Measurements from ENCODE around the gene EPO.

The EPO gene

DNA sequence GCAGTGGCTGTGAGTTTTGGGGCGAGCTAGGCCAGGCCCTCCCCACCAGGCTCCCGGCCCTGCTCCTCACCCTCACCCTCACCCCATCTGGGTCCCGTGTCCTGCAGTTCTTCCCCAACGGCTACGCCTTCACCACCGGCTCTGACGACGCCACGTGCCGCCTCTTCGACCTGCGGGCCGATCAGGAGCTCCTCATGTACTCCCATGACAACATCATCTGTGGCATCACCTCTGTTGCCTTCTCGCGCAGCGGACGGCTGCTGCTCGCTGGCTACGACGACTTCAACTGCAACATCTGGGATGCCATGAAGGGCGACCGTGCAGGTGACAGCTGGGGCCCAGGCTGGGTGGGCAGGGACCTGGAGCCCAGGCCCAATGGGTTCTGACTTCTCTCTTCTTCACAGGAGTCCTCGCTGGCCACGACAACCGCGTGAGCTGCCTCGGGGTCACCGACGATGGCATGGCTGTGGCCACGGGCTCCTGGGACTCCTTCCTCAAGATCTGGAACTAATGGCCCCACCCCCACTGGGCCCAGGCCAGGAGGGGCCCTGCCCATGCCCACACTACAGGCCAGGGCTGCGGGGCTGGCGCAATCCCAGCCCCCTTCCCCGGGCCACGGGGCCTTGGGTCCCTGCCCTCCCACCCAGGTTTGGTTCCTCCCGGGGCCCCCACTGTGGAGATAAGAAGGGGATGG, 41.8 kb upstream of the EPO start:
- Histone ChIP-seq H3K27me3 (replicated peaks; ENCODE audit: control insufficient read depth, insufficient read depth, low read length) (no peaks in the 10 kb centered on the region), H3K4me1 (ENCODE audit: control insufficient read depth, insufficient read depth, low read length) (peaks cover 28% of the 10 kb centered on the region), H3K4me3 (ENCODE audit: low read length) (no peak overlapping the region), H3K9me3 (ENCODE audit: control insufficient read depth, low read length) (no peaks in the 10 kb centered on the region), H3K36me3 (ENCODE audit: control insufficient read depth, insufficient read depth, low read length, severe bottlenecking) (peaks cover 53% of the 10 kb centered on the region), H3K9ac (ENCODE audit: low read length) (no peak overlapping the region)
- no peak for DNase-seq (ENCODE audit: low read depth)

DNA sequence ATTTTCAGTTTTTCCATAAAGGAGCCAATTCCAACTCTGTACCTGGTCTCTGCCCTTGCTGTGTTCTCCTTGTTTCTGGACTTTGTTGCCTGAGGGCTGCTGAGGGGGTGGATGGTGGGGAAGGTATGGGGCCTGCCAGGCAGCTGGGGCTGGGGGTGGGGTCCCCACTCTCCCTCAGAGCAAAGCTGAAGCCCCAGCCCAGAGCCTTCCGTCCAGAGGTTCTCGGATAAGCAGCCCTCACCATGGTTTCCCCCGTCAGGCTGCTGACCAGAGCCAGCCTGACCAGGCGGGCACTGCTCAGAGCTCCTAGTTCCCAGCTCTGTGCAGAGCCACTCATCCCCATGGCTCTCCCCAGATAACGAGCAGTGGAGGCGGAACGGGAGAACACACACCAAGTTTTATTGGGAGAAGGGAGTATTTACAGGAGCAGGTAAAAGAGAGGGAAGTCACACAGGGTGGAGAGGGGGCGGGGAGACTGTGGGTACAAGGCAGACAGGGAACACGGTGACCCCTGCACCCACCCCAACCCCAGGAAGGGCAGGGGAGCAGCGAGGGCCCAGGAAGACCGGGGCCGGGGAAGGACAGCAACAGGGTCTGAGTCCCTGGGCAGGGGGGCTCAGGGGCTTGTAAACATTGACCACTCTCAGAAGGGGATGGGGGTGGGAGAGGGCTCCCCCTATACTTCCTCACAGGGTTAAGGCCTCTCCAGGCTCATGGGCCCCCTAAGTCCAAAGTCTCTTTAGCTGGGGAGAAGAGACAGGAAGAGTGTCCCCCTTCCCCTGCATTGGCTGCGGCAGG, 40.9 kb upstream of the EPO start:
- peak overlapping the region; percentile 64 for H3K9ac ChIP-seq (ENCODE audit: low read length)
- no peak overlapping the region for H3K4me3 ChIP-seq (ENCODE audit: low read length)
- H3K36me3 ChIP-seq (ENCODE audit: control insufficient read depth, insufficient read depth, low read length, severe bottlenecking): peaks cover 59% of the 10 kb centered on the region
- no peaks in the 10 kb centered on the region for H3K9me3 ChIP-seq (ENCODE audit: control insufficient read depth, low read length)
- H3K4me1 ChIP-seq (ENCODE audit: control insufficient read depth, insufficient read depth, low read length): peaks cover 28% of the 10 kb centered on the region
- no peaks in the 10 kb centered on the region for H3K27me3 ChIP-seq (replicated peaks; ENCODE audit: control insufficient read depth, insufficient read depth, low read length)
- DNase-seq (ENCODE audit: low read depth): no peak

DNA sequence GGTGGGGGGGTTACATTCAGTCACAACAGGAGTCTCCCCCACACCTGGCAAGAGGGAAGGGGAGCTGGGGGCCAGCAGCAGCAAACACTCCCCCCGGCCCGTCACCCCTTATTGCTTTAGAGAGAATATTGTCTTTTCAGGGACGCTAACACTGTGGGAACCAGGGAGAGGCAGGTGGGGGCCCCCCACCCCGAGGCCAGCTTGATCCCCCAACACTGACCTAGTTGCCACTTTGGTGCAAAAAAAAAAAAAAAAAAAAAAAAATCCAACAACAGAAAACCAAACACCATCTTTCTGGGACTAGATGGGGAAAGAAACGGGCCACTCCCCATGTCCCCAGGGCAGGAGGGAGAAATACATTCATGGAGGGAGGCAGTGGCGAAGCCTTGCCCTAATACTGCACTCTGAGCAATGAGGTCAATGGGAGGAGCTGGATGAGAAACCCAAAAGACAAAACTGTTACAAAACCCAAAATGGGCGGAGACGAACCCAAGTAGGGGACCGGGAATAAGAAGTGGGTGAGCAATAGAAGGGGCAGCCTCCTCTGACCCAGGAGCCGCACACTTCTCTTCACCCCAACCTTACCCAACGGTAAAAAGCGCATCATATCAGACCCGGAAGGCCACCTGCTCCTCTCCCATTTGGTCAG, 40.2 kb upstream of the EPO start:
- Histone ChIP-seq H3K4me1 (ENCODE audit: control insufficient read depth, insufficient read depth, low read length) (peaks cover 28% of the 10 kb centered on the region), H3K9ac (ENCODE audit: low read length) (peak overlapping the region; percentile 64), H3K9me3 (ENCODE audit: control insufficient read depth, low read length) (no peaks in the 10 kb centered on the region), H3K27me3 (replicated peaks; ENCODE audit: control insufficient read depth, insufficient read depth, low read length) (no peaks in the 10 kb centered on the region), H3K4me3 (ENCODE audit: low read length) (no peak overlapping the region), H3K36me3 (ENCODE audit: control insufficient read depth, insufficient read depth, low read length, severe bottlenecking) (peaks cover 66% of the 10 kb centered on the region)
- no peak for DNase-seq (ENCODE audit: low read depth)

DNA sequence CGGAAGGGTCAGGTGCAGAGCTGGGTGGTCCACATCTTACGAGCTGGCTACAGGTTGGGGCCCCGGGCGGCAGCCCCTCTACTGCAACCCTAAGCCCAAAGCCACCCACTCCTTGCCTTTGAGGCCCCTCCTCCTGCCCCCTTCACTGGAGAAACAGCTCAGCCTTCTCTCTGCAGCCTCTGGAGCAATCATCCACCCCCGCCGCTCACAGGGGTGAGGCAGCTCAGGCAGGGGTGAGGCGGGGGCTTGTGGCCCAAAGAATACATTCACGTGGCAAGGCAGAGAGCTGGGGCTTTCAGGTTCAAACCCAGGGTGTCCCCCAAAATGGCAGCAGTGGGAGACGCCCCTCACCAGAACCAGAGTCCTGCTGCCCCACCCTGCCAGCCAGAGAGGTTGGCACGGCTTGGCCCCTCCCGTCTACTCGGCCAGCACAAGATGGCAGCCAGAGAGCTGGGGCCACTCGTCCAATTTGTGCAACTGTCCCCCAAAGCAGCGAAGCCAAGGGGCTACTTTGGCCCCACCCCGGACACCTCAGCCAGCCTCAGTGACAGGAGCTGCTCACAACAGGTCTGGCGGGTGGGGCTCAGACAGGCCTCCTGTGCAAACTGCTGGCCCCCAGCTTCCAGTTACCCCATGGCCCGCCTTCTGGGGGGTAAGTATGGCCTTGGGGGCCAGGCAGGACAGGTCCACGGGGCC, 39.5 kb upstream of the EPO start:
- DNase-seq (ENCODE audit: low read depth): no peak
- H3K9me3 ChIP-seq (ENCODE audit: control insufficient read depth, low read length): no peaks in the 10 kb centered on the region
- peaks cover 28% of the 10 kb centered on the region for H3K4me1 ChIP-seq (ENCODE audit: control insufficient read depth, insufficient read depth, low read length)
- H3K27me3 ChIP-seq (replicated peaks; ENCODE audit: control insufficient read depth, insufficient read depth, low read length): no peaks in the 10 kb centered on the region
- no peak overlapping the region for H3K4me3 ChIP-seq (ENCODE audit: low read length)
- peaks cover 73% of the 10 kb centered on the region for H3K36me3 ChIP-seq (ENCODE audit: control insufficient read depth, insufficient read depth, low read length, severe bottlenecking)
- peak overlapping the region; percentile 31 for H3K9ac ChIP-seq (ENCODE audit: low read length)

DNA sequence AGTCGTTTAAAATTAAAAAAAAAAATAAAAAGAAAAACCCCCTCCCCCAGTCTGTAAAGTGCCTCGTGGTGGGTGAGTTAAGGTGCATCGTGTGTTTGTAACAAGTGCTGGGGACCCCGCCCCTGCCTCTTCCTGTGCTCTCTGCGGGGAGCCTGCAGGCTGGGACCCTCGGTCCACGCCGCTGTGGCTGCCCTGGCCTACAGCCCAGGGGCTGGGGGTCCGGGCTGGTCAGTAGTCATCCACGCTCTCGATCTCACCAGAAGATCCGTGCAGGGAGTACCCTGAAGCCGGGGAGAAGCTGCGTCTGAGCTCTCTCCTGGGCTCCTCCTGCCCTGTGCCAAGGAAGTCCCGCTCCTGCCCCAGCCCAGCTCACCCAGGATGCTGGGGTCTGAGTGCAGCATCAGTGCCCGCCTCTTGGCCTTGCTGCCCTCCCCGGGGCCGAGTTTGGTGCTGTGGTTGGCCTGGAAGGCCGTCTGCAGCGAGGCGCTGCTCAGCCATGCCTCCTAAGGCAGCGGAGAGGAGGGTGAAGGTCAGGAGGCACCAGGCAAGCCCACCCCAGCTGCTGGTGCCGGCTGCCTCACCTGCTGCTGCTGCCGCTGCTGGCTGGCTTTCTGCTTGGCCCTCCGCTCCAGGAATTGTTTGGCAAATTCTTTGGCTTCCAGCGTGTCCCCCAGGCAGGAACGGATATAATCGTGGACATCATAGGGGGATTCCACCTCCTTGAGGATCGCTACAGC, 38.6 kb upstream of the EPO start:
- H3K27me3 ChIP-seq (replicated peaks; ENCODE audit: control insufficient read depth, insufficient read depth, low read length): no peaks in the 10 kb centered on the region
- H3K4me1 ChIP-seq (ENCODE audit: control insufficient read depth, insufficient read depth, low read length): peaks cover 24% of the 10 kb centered on the region
- H3K4me3 ChIP-seq (ENCODE audit: low read length): no peak overlapping the region
- H3K36me3 ChIP-seq (ENCODE audit: control insufficient read depth, insufficient read depth, low read length, severe bottlenecking): peaks cover 76% of the 10 kb centered on the region
- H3K9ac ChIP-seq (ENCODE audit: low read length): no peak overlapping the region
- no peaks in the 10 kb centered on the region for H3K9me3 ChIP-seq (ENCODE audit: control insufficient read depth, low read length)
- DNase-seq (ENCODE audit: low read depth): no peak

DNA sequence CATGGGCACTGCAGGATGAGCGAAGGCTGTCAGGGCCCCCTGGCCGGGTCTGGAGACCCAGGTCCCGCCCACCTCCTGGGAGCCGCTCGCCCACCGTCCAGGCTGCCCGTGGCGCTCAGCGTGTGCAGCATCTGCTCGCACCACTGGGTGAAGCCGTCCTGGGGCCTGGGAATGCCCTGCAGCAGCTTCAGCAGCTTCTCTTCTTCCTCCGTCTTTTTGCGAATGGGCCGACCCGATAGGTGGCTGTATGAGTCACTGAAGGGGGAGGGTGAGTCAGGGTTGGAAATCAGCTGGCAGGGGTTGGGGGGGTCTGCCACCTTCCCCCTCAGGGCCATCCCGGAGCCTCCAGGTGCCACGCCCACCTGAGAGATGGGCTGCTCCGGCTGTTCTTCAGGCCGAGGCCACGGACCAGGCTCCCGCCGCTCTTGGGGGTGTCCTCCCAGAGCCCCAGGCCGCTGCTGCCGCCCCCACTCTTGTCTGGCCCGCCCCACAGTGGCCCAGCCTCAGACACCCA, 38.0 kb upstream of the EPO start:
- Histone ChIP-seq H3K9me3 (ENCODE audit: control insufficient read depth, low read length) (no peaks in the 10 kb centered on the region), H3K4me3 (ENCODE audit: low read length) (no peak overlapping the region), H3K9ac (ENCODE audit: low read length) (no peak overlapping the region), H3K27me3 (replicated peaks; ENCODE audit: control insufficient read depth, insufficient read depth, low read length) (no peaks in the 10 kb centered on the region), H3K4me1 (ENCODE audit: control insufficient read depth, insufficient read depth, low read length) (peaks cover 23% of the 10 kb centered on the region), H3K36me3 (ENCODE audit: control insufficient read depth, insufficient read depth, low read length, severe bottlenecking) (peaks cover 76% of the 10 kb centered on the region)
- no peak for DNase-seq (ENCODE audit: low read depth)

DNA sequence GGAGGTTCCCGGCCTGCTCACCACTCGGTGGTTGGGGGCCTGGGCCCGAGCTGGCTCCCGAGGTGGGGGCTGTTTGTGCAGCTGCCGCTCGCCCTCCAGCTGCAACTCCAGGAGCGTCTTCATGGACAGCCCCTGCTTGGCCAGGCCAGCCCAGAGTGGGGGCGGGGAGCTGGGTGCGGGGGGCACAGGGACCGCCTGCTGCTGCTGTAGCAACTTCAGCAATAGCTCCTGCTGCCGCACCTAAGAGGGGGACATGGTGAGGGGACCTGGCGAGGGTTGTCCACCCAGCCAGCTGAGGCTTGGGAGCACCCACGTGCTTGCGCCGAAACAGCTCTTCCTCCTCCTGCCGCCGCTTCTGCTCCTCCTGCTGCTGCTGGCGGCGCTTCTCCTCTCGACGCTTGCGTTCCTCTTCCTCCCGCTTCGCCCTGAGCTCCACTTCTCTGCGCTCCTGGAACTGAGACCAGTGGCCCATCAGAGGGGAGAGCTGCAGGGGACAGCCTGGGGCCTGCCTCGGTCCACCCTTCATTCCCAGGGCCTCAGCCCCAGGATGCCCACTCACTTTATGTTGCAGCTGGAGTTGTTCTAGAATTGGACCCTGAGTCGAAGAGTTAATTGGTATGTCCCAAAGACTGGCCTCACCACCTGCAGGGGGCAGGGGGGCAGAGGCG, 37.1 kb upstream of the EPO start:
- DNase-seq (ENCODE audit: low read depth): no peak
- no peak overlapping the region for H3K9ac ChIP-seq (ENCODE audit: low read length)
- H3K36me3 ChIP-seq (ENCODE audit: control insufficient read depth, insufficient read depth, low read length, severe bottlenecking): peaks cover 69% of the 10 kb centered on the region
- no peaks in the 10 kb centered on the region for H3K9me3 ChIP-seq (ENCODE audit: control insufficient read depth, low read length)
- peaks cover 27% of the 10 kb centered on the region for H3K4me1 ChIP-seq (ENCODE audit: control insufficient read depth, insufficient read depth, low read length)
- H3K4me3 ChIP-seq (ENCODE audit: low read length): no peak overlapping the region
- H3K27me3 ChIP-seq (replicated peaks; ENCODE audit: control insufficient read depth, insufficient read depth, low read length): no peaks in the 10 kb centered on the region

DNA sequence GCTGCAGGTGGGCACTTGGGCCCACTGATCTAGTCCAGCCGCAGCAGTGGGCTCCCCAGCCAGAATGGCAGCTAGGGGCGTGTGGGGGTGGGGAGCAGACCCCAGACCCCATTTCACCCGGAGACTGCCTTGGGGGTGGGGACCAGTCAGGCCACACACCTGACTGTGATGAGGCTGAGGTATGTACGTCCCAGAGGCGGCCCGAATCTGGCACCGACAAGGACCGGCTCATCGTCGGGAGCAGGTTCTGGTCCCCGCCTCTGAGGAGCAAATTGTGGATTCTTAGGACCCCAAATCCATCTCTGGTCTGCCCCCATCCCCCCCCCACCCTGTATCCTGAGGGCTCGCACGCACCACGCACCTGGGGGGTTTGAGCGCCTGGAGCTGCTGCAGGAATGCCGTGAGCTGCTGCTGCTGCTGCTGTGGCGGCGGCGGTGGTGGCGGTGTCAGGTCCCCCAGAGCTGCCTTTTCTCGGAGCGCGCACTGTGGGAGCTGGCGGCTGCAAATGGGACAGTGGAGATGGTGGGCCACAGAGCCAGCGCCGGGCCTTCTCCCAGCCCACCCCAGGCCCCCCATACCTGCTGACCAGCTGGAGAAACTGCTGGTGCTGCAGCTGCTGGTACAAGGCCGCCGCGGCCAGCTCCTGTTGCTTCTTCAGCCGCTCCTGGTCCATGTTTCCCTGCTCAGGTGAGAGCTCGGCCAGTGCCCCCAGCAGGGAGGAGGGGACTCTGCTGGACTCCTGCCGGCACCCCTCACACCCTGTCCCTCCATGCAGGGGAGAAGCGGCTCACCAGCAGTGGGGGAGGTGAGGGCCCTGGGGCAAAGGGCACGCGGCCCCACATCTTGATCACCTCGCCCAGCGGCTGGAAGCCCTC, 36.4 kb upstream of the EPO start:
- no peaks in the 10 kb centered on the region for H3K9me3 ChIP-seq (ENCODE audit: control insufficient read depth, low read length)
- peaks cover 64% of the 10 kb centered on the region for H3K36me3 ChIP-seq (ENCODE audit: control insufficient read depth, insufficient read depth, low read length, severe bottlenecking)
- no peaks in the 10 kb centered on the region for H3K27me3 ChIP-seq (replicated peaks; ENCODE audit: control insufficient read depth, insufficient read depth, low read length)
- H3K4me3 ChIP-seq (ENCODE audit: low read length): no peak overlapping the region
- no peak for DNase-seq (ENCODE audit: low read depth)
- no peak overlapping the region for H3K9ac ChIP-seq (ENCODE audit: low read length)
- H3K4me1 ChIP-seq (ENCODE audit: control insufficient read depth, insufficient read depth, low read length): peaks cover 25% of the 10 kb centered on the region

DNA sequence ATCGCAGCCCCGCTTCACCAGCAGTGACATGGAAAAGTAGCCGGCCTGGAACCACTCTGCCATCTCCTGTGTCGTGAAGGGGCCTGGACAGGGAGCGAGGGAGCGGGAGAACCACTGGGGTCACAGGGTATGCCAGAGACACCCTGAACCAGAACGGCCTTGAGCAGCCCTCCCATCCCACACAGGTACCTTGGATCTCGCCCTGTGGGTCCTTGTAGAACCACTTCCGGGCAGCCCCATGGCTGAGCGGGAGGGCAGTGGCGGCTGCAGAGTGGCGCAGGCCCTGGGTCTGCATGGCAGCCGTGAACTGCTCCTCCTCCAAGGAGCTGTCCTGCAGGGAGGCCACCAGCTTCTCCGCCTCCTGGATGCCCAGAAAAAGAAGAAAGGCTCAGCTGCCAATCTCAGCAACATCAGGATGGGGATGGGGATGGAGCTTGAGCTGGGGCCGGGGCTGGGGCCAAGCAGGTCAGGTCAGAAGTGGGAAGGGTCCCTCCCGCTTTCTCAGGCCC, 35.7 kb upstream of the EPO start:
- no peak overlapping the region for H3K9ac ChIP-seq (ENCODE audit: low read length)
- H3K27me3 ChIP-seq (replicated peaks; ENCODE audit: control insufficient read depth, insufficient read depth, low read length): no peaks in the 10 kb centered on the region

More for the DNA sequence above, 35.7 kb upstream of the EPO start:
- Histone ChIP-seq H3K9me3 (ENCODE audit: control insufficient read depth, low read length) (no peaks in the 10 kb centered on the region), H3K4me3 (ENCODE audit: low read length) (no peak overlapping the region), H3K4me1 (ENCODE audit: control insufficient read depth, insufficient read depth, low read length) (peaks cover 23% of the 10 kb centered on the region), H3K36me3 (ENCODE audit: control insufficient read depth, insufficient read depth, low read length, severe bottlenecking) (peaks cover 59% of the 10 kb centered on the region)
- DNase-seq (ENCODE audit: low read depth): no peak
